ENCODE data around the gene RTP2. TPM values are rescaled to one million over a fixed set of nuclear protein-coding genes. Genes with fewer than 3 reads are reported as not detected.

Gene RTP2, protein sequence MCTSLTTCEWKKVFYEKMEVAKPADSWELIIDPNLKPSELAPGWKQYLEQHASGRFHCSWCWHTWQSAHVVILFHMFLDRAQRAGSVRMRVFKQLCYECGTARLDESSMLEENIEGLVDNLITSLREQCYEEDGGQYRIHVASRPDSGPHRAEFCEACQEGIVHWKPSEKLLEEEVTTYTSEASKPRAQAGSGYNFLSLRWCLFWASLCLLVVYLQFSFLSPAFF
- not detected for total RNA-seq
- polyA plus RNA-seq (ENCODE audit: insufficient read depth in 1 of 8, insufficient read length in 8 of 8, low replicate concordance in 1 of 8): not detected
- long read RNA-seq, donor 1: 0 reads
- long read RNA-seq, donor 2: 0 reads
- long read RNA-seq, donor 3: 0 reads
- long read RNA-seq, donor 4: 0 reads
- long read RNA-seq, donor 5: 0 reads
- long read RNA-seq, donor 6: 0 reads
- long read RNA-seq, donor 7: 0 reads
- long read RNA-seq, donor 8: 0 reads
- long read RNA-seq, donor 9: 0 reads
- long read RNA-seq, donor 10: 0 reads
- long read RNA-seq, donor 11: 0 reads

DNA sequence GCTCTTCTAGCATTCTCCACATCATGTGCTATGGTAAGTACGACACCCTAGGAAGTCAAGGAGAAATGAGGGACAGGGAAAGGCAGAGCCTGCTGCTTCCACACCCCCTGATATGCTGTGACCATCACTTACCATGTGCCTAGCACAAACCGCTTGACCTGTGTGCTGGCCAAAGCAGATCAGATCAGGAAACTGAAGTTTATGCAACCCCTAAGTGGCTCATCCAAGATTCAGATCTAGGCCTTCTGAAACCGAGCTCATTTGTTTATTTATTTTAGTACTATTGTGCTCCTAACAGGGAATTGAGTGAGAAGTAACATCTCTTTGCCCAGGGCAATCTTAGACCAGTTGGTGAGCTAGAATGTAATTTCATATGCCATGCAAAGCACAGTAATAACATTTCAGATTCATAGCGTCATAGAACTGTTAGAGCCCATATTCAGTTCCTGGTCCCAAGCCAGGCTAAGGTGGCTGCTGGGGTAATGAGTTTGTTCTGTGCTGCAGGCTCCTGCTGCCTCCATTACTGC is at the start of gene RTP2:
RTP2 (minus strand) TSS at position 51 of the 527 bp plus-strand sequence. CDS start 429 bp downstream, outside the sequence.
- H3K27ac ChIP-seq (ENCODE audit: low read length): no peak within 1 kb of the TSS
- H3K36me3 ChIP-seq (ENCODE audit: control insufficient read depth, insufficient read depth, low read length): no peaks in the 10 kb centered on the region
- H3K4me1 ChIP-seq (ENCODE audit: control insufficient read depth, insufficient read depth, low read length): no peaks in the 10 kb centered on the region
- WGBS (ENCODE audit: insufficient coverage): 100% methylated on average over 1 of the region's 4 CpGs
- H3K9me3 ChIP-seq (replicated peaks; ENCODE audit: control insufficient read depth, low read depth, low read length): no peaks in the 10 kb centered on the region
- H3K27me3 ChIP-seq (ENCODE audit: control insufficient read depth, insufficient read depth, low read length): no peaks in the 10 kb centered on the region
- DNase-seq: no peak
- no peak within 1 kb of the TSS for H3K4me3 ChIP-seq (ENCODE audit: low read length)

DNA sequence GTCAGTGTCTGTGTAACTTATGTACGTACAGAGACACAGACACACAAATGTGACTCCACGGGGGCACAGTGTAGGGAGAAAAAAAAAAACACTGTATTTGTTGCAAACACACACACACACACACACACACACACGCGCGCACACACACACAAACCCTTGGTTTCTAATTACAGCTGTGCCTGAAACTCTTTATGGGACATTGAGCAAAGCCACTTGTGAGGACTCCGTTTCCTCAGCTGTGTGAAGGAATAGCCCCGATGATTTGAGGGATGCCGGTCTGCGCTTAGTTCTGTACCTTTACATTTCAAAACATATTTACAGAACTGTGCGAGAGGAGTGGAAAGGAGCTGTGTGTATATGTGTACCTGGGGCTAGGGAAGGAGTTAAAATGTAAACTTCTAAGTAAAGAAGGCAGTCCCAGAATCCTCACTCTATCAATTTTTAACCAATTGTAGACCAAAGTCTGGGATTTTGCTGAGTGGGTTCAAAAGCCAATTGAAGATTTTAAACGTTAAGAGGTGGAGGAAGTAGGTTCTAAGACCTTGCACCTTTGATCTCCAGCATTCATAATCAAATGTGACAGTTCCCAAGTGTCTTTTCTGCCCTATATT is 48.3 kb upstream of the RTP2 start:
- peak overlapping the region; percentile 37 for H3K4me3 ChIP-seq (ENCODE audit: low read length)
- DNase-seq: peak; percentile 66
- H3K36me3 ChIP-seq (ENCODE audit: control insufficient read depth, insufficient read depth, low read length): no peaks in the 10 kb centered on the region
- H3K27me3 ChIP-seq (ENCODE audit: control insufficient read depth, insufficient read depth, low read length): no peaks in the 10 kb centered on the region
- no peaks in the 10 kb centered on the region for H3K9me3 ChIP-seq (replicated peaks; ENCODE audit: control insufficient read depth, low read depth, low read length)
- WGBS (ENCODE audit: insufficient coverage): no CpG with 5 or more reads among the region's 11 CpGs
- H3K4me1 ChIP-seq (ENCODE audit: control insufficient read depth, insufficient read depth, low read length): peaks cover 23% of the 10 kb centered on the region
- peak overlapping the region; percentile 78 for H3K27ac ChIP-seq (ENCODE audit: low read length)

DNA sequence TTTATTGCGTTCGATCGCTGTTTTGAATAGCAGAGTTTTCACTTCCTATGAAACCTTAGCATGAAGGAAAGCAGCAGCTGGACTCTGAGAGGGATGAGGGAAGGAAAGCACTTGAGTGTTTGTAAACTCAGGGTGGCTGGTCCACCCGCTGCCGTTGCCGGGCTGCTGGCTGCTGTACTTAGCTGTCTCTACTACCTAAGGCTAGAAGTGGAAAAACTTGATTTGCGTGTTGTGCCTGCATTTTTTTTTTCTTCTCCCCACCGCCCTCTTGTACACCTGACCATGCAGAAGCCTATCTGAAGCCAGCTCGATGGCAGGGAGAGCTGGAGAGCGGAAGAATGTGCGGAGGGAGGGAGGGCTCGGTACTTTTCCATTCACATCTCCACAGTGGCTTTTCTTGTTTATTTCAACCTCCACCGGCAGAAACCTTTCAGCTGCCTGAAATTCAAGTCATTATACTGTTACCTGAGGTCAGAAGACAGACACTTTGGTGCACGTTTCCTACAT is 47.7 kb upstream of the RTP2 start:
- WGBS (ENCODE audit: insufficient coverage): 55% methylated on average over 6 of the region's 14 CpGs
- Histone ChIP-seq H3K9me3 (replicated peaks; ENCODE audit: control insufficient read depth, low read depth, low read length) (no peaks in the 10 kb centered on the region), H3K4me3 (ENCODE audit: low read length) (peak overlapping the region; percentile 37), H3K36me3 (ENCODE audit: control insufficient read depth, insufficient read depth, low read length) (no peaks in the 10 kb centered on the region), H3K27ac (ENCODE audit: low read length) (peak overlapping the region; percentile 78), H3K4me1 (ENCODE audit: control insufficient read depth, insufficient read depth, low read length) (peaks cover 23% of the 10 kb centered on the region), H3K27me3 (ENCODE audit: control insufficient read depth, insufficient read depth, low read length) (no peaks in the 10 kb centered on the region)
- DNase-seq: peak; percentile 80

DNA sequence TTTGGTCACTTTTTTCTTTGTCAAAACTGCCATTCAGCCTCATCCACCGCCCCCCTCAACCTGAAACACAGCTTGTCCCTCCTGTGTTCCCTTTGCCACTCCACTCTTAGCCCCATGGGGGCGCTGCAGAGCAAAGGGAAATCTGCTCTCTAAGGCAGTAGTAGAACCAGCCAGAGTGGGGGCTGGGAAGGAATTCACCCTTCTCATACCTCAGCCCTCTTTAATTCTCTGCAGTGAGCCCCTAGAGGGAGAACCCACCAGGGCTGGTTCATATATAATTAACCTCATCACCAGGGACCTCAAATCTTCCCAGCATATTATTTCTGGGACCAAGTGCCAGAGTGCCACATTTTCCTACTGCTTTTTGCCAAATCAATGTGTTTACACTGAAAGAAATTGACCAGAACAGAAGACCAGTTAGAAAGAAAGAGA is 45.7 kb upstream of the RTP2 start:
- no CpG with 5 or more reads among the region's 2 CpGs for WGBS (ENCODE audit: insufficient coverage)
- peak overlapping the region; percentile 97 for H3K27ac ChIP-seq (ENCODE audit: low read length)
- no peak overlapping the region for H3K4me3 ChIP-seq (ENCODE audit: low read length)
- no peaks in the 10 kb centered on the region for H3K36me3 ChIP-seq (ENCODE audit: control insufficient read depth, insufficient read depth, low read length)
- H3K4me1 ChIP-seq (ENCODE audit: control insufficient read depth, insufficient read depth, low read length): peaks cover 23% of the 10 kb centered on the region
- H3K9me3 ChIP-seq (replicated peaks; ENCODE audit: control insufficient read depth, low read depth, low read length): no peaks in the 10 kb centered on the region
- peak; percentile 94 for DNase-seq
- peaks cover 5% of the 10 kb centered on the region for H3K27me3 ChIP-seq (ENCODE audit: control insufficient read depth, insufficient read depth, low read length)

DNA sequence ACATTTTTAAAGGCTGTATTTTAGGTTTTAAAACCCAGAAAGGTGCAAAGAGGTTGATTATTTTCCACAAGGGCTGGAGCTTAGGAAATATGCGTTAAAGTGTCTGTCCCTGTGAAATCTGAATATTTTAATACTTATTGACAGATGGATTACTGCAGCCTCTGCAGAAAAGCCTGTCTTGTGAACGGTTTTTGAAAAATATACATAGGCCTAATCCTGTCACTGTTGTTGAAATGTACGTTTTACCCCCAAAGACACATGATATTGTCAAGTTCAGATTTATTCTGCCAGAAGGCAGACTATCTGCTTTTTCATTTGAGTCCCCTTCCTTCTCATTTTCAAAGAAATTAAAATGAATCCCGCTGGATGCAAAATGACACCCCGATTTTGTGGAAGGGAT is 45.1 kb upstream of the RTP2 start:
- Histone ChIP-seq H3K4me1 (ENCODE audit: control insufficient read depth, insufficient read depth, low read length) (peaks cover 28% of the 10 kb centered on the region), H3K27me3 (ENCODE audit: control insufficient read depth, insufficient read depth, low read length) (peaks cover 5% of the 10 kb centered on the region), H3K9me3 (replicated peaks; ENCODE audit: control insufficient read depth, low read depth, low read length) (no peaks in the 10 kb centered on the region), H3K27ac (ENCODE audit: low read length) (peak overlapping the region; percentile 97), H3K4me3 (ENCODE audit: low read length) (no peak overlapping the region), H3K36me3 (ENCODE audit: control insufficient read depth, insufficient read depth, low read length) (no peaks in the 10 kb centered on the region)
- DNase-seq: no peak
- no CpG with 5 or more reads among the region's 5 CpGs for WGBS (ENCODE audit: insufficient coverage)

DNA sequence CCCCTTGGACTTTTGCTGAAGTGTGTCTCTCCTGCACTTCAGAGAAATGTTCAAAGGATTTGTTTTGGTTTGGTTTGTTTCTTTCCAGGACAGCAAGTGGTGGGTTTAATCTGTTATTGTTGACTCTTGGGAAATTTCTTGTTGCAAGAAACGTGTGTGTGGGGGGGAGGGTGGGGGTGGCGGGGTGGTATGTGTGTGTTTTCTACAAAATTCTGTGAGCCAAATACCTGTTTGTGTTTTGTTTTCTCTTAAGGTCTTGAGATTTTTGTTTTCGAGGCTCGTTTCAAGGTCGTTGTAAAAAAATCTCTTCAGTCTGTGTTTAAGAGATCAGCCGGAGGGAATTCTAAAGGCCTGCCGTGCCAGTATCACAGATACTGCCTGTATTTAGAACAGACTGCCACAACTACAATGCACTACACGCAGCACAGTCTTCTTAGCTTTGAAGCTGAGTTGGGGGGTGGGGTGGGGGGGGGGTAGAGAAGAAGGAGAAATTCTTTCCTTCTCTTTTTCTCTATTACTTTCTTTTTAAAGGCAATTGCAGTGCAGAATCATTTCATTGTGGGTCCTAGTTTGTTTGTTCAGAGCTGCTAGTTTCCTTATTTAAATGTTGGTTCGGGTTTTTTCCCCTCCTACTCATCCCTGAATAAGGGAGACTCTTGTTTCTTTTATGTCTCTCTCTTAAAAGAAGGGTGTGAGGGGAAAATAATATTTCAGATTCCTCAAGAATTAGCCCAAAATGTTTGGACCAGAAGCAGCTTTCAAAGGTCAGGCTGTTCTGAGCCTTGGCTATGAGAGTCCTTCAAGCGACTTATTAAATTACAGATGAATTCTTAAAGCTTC is 44.3 kb upstream of the RTP2 start:
- H3K27me3 ChIP-seq (ENCODE audit: control insufficient read depth, insufficient read depth, low read length): peaks cover 6% of the 10 kb centered on the region
- peak; percentile 77 for DNase-seq
- peaks cover 35% of the 10 kb centered on the region for H3K4me1 ChIP-seq (ENCODE audit: control insufficient read depth, insufficient read depth, low read length)
- H3K36me3 ChIP-seq (ENCODE audit: control insufficient read depth, insufficient read depth, low read length): no peaks in the 10 kb centered on the region
- peak overlapping the region; percentile 58 for H3K4me3 ChIP-seq (ENCODE audit: low read length)
- H3K9me3 ChIP-seq (replicated peaks; ENCODE audit: control insufficient read depth, low read depth, low read length): no peaks in the 10 kb centered on the region
- H3K27ac ChIP-seq (ENCODE audit: low read length): peak overlapping the region; percentile 97
- WGBS (ENCODE audit: insufficient coverage): no CpG with 5 or more reads among the region's 10 CpGs

DNA sequence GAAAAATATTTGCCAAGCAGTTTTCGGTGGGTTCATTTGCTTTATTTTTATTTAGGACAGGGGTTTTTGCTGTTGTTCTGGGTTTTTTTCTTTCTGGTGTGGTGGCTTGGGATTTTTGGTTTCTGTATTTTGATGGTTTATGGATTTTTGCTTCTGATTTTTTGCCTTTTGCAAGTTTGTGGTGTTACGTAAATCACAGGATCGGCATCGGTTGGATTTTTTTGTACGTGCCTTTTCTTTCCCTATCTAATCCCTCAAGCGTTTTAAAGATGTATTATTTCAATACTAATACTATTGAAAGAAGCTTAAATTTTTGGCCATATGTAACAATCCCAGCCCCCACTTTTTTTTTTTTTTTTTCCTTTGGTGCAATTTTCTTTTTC is 43.7 kb upstream of the RTP2 start:
- Histone ChIP-seq H3K27ac (ENCODE audit: low read length) (peak overlapping the region; percentile 97), H3K4me1 (ENCODE audit: control insufficient read depth, insufficient read depth, low read length) (peaks cover 39% of the 10 kb centered on the region), H3K9me3 (replicated peaks; ENCODE audit: control insufficient read depth, low read depth, low read length) (no peaks in the 10 kb centered on the region), H3K36me3 (ENCODE audit: control insufficient read depth, insufficient read depth, low read length) (no peaks in the 10 kb centered on the region), H3K27me3 (ENCODE audit: control insufficient read depth, insufficient read depth, low read length) (peaks cover 9% of the 10 kb centered on the region), H3K4me3 (ENCODE audit: low read length) (peak overlapping the region; percentile 58)
- WGBS (ENCODE audit: insufficient coverage): no CpG with 5 or more reads among the region's 6 CpGs
- DNase-seq: no peak

DNA sequence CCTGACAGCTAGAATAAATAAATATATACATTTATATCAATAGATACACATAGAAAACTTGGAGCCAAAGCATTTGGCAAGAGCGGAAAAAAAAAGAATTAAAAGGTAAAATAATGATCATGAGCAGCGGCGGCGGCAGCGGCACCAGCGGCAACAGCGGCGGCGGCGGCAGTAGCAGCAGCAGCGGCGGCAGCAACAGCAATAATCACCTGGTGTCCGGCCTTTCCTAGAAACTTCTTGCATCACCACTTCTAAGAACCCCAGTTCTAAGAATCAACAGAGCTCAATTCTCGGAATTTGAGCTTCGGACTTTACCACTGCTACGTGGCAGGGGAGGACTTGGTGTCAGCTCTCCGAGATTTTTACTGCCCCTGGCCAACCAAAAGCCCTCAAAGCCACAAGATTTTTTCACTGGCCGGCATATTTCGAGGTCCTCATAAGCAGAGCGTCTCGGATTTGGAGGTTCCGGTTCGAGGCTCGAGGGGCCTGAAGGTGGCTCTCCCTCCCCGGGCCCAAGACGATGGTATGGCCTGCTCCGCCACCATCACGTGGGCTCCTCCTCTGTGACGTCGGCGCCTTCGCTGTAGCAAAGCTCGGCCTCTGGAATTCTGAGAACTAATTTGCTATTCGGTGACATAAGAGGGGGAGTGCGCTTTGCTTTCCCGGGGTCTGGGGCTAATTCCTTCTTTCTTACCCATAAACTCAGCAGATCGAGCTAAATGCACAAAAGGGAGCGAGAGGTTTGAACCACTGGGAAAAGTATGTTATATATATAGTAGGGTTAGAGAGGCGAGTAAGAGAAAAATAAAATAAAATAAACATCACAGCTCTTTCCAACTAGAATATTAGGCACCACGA is 43.1 kb upstream of the RTP2 start, which contains the start of gene BCL6:
BCL6 (minus strand) TSS at position 268 of the 858 bp plus-strand sequence. CDS start 11,775 bp downstream, outside the sequence.
- peak; percentile 99 for DNase-seq
- WGBS (ENCODE audit: insufficient coverage): 0% methylated on average over 24 of the region's 40 CpGs
- Histone ChIP-seq H3K36me3 (ENCODE audit: control insufficient read depth, insufficient read depth, low read length) (no peaks in the 10 kb centered on the region), H3K4me3 (ENCODE audit: low read length) (peak within 1 kb of the TSS; percentile 58), H3K27me3 (ENCODE audit: control insufficient read depth, insufficient read depth, low read length) (peaks cover 9% of the 10 kb centered on the region), H3K4me1 (ENCODE audit: control insufficient read depth, insufficient read depth, low read length) (peaks cover 39% of the 10 kb centered on the region), H3K27ac (ENCODE audit: low read length) (peak within 1 kb of the TSS; percentile 97), H3K9me3 (replicated peaks; ENCODE audit: control insufficient read depth, low read depth, low read length) (no peaks in the 10 kb centered on the region)

All from muscle of leg (tissue), 16 donors.